ENCODE data around the gene NR2C1.

GRCh38 chr12:95096852-95097251, 23.4 kb upstream of the NR2C1 start:
- TF ChIP-seq POLR2A (IDR thresholded peaks at IDR 0.05) = no peak
- TF ChIP-seq CTCF (IDR thresholded peaks at IDR 0.05) = no peak
